ENCODE results near the gene TOR1B. TPM values are rescaled to one million over a fixed set of nuclear protein-coding genes. Genes with fewer than 3 reads are reported as not detected.
"Not testable (repeated sequence)": the region's sequence is repeated elsewhere in the genome, so short reads cannot be mapped to it uniquely, and the experiment has no call there.

The TOR1B gene
- total RNA-seq, 1 experiment from 2014 or later = 18.8 TPM

DNA sequence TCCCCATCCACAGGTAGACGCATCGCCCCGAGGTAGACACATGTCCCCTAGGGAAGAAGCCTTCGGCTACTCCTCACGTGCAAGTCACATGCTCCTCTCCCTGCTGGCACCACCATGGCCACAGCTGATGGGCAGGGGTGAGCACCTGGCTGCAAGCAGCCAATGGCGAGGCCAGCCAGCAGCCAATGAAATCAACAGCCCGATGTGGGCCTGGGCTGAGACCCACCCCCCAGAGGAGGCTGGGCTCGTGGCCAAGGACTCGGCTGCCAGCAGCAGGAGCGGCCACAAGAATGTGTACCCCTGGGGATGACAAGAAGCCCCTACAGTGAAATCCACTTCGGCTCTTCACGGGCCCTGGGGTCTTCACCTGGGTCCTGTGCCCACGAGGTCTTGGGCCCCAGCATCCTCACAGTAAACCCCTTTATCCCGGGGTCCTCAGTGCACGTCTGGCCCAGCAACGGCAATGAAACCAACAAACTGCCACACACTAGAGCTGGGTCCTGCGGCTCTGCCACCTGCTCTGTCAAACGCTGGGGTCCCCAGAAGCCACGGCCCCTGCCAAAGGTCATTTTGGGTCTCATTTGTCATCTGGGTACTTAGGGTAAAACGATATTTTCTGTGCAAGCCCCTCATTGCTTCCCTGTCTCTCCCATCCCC, 28.1 kb upstream of the TOR1B start (continued):
- TF ChIP-seq, protein P1, sequence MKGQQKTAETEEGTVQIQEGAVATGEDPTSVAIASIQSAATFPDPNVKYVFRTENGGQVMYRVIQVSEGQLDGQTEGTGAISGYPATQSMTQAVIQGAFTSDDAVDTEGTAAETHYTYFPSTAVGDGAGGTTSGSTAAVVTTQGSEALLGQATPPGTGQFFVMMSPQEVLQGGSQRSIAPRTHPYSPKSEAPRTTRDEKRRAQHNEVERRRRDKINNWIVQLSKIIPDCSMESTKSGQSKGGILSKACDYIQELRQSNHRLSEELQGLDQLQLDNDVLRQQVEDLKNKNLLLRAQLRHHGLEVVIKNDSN (CRISPR knock-in tag; IDR thresholded peaks at IDR 0.05) = peak; percentile 65; the same call in 1 of the 2 replicates
- TF ChIP-seq FOXP1 (CRISPR knock-in tag; IDR thresholded peaks at IDR 0.05; ENCODE audit: borderline replicate concordance) (peak; percentile 47; the same call in 1 of the 2 replicates), ETV6 (CRISPR knock-in tag; IDR thresholded peaks at IDR 0.05) (no peak), FOXK1 (CRISPR knock-in tag; IDR thresholded peaks at IDR 0.05) (no peak; the same call in 1 of the 2 replicates)
- TF ChIP-seq, protein P2, sequence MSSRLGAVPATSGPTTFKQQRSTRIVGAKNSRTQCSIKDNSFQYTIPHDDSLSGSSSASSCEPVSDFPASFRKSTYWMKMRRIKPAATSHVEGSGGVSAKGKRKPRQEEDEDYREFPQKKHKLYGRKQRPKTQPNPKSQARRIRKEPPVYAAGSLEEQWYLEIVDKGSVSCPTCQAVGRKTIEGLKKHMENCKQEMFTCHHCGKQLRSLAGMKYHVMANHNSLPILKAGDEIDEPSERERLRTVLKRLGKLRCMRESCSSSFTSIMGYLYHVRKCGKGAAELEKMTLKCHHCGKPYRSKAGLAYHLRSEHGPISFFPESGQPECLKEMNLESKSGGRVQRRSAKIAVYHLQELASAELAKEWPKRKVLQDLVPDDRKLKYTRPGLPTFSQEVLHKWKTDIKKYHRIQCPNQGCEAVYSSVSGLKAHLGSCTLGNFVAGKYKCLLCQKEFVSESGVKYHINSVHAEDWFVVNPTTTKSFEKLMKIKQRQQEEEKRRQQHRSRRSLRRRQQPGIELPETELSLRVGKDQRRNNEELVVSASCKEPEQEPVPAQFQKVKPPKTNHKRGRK (CRISPR knock-in tag; IDR thresholded peaks at IDR 0.05; ENCODE audit: borderline replicate concordance) = peak; percentile 61; the same call in 1 of the 2 replicates

DNA sequence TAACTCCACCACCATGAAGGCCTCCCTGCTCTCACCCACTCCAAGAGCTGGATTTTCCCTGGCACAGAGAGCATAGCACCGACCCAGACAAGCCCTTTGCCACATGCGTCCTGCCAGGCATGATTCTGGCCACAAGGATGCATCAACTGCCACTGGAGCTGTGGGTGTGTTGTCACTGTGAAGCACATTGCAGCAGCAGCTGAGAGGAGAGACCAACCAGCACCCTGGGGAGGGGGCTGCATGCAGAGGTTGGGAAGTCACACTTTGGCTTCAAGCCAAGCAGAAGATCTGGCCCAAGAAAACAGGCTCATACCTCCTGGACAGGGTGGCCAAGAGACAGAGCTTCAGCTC, 27.6 kb upstream of the TOR1B start:
- DNase-seq (ENCODE audit: low spot score) (no peak), ATAC-seq (no peak)
- TF ChIP-seq ZBTB21 (CRISPR knock-in tag; IDR thresholded peaks at IDR 0.05; ENCODE audit: borderline replicate concordance) (no peak), TEAD4 (CRISPR knock-in tag; IDR thresholded peaks at IDR 0.05) (no peak), HMGA2 (CRISPR knock-in tag; IDR thresholded peaks at IDR 0.05) (no peak), NFATC4 (CRISPR knock-in tag; IDR thresholded peaks at IDR 0.05) (no peak), ESRRA (CRISPR knock-in tag; IDR thresholded peaks at IDR 0.05; ENCODE audit: borderline replicate concordance) (no peak), MYBL2 (CRISPR knock-in tag; IDR thresholded peaks at IDR 0.05) (no peak), JUN (CRISPR knock-in tag; IDR thresholded peaks at IDR 0.05) (no peak), ZNF423 (CRISPR knock-in tag; IDR thresholded peaks at IDR 0.05) (no peak), RELA (CRISPR knock-in tag; IDR thresholded peaks at IDR 0.05; ENCODE audit: borderline replicate concordance) (no peak)
- TF ChIP-seq, protein P3, sequence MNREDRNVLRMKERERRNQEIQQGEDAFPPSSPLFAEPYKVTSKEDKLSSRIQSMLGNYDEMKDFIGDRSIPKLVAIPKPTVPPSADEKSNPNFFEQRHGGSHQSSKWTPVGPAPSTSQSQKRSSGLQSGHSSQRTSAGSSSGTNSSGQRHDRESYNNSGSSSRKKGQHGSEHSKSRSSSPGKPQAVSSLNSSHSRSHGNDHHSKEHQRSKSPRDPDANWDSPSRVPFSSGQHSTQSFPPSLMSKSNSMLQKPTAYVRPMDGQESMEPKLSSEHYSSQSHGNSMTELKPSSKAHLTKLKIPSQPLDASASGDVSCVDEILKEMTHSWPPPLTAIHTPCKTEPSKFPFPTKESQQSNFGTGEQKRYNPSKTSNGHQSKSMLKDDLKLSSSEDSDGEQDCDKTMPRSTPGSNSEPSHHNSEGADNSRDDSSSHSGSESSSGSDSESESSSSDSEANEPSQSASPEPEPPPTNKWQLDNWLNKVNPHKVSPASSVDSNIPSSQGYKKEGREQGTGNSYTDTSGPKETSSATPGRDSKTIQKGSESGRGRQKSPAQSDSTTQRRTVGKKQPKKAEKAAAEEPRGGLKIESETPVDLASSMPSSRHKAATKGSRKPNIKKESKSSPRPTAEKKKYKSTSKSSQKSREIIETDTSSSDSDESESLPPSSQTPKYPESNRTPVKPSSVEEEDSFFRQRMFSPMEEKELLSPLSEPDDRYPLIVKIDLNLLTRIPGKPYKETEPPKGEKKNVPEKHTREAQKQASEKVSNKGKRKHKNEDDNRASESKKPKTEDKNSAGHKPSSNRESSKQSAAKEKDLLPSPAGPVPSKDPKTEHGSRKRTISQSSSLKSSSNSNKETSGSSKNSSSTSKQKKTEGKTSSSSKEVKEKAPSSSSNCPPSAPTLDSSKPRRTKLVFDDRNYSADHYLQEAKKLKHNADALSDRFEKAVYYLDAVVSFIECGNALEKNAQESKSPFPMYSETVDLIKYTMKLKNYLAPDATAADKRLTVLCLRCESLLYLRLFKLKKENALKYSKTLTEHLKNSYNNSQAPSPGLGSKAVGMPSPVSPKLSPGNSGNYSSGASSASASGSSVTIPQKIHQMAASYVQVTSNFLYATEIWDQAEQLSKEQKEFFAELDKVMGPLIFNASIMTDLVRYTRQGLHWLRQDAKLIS (CRISPR knock-in tag; IDR thresholded peaks at IDR 0.05; ENCODE audit: borderline replicate concordance) = no peak
- TF ChIP-seq, protein P4, sequence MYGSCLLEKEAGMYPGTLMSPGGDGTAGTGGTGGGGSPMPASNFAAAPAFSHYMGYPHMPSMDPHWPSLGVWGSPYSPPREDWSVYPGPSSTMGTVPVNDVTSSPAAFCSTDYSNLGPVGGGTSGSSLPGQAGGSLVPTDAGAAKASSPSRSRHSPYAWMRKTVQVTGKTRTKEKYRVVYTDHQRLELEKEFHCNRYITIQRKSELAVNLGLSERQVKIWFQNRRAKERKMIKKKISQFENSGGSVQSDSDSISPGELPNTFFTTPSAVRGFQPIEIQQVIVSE (CRISPR knock-in tag; IDR thresholded peaks at IDR 0.05; ENCODE audit: borderline replicate concordance) = no peak
- TF ChIP-seq, protein P5, sequence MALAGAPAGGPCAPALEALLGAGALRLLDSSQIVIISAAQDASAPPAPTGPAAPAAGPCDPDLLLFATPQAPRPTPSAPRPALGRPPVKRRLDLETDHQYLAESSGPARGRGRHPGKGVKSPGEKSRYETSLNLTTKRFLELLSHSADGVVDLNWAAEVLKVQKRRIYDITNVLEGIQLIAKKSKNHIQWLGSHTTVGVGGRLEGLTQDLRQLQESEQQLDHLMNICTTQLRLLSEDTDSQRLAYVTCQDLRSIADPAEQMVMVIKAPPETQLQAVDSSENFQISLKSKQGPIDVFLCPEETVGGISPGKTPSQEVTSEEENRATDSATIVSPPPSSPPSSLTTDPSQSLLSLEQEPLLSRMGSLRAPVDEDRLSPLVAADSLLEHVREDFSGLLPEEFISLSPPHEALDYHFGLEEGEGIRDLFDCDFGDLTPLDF (CRISPR knock-in tag; IDR thresholded peaks at IDR 0.05) = no peak
- TF ChIP-seq, protein P6, sequence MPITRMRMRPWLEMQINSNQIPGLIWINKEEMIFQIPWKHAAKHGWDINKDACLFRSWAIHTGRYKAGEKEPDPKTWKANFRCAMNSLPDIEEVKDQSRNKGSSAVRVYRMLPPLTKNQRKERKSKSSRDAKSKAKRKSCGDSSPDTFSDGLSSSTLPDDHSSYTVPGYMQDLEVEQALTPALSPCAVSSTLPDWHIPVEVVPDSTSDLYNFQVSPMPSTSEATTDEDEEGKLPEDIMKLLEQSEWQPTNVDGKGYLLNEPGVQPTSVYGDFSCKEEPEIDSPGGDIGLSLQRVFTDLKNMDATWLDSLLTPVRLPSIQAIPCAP (CRISPR knock-in tag; IDR thresholded peaks at IDR 0.05) = no peak
- Mint-ChIP-seq H3K4me1 (0 out of 2 replicates have a peak, but pooled peaks cover 6% of the 10 kb centered on the region), H3K9me3 (no peaks in the 10 kb centered on the region), H3K27ac (no peak overlapping the region), H3K4me3 (no peak overlapping the region), H3K27me3 (ENCODE audit: low read depth) (no peaks in the 10 kb centered on the region), H3K36me3 (no peaks in the 10 kb centered on the region)
- ChIA-PET CTCF (interaction anchor here (3.9 to 14.0 kb wide), 2 partner anchors 38 to 49 kb away, joined by 22 to 101 read pairs; no protein-coding TSS in a partner anchor), POLR2A (no interaction called here)

DNA sequence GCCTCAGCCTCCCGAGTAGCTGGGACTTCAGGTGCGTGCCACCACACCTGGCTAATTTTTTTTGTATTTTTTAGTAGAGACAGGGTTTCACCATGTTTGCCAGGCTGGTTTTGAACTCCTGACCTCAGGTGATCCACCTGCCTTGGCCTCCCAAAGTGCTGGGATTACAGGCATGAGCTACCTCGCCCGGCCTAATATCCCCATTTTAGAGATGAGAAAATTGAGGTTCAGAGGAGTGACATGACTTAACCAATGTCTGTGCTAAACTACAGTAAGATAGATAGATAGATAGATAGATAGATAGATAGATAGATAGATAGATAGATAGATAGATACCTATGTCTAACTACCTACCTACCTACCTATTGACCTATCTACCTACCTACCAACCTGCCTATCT, 26.9 kb upstream of the TOR1B start:
- H3K4me3 Mint-ChIP-seq; H3K4me1 Mint-ChIP-seq; H3K27ac Mint-ChIP-seq; H3K9me3 Mint-ChIP-seq; ATAC-seq; H3K27me3 Mint-ChIP-seq (ENCODE audit: low read depth); H3K36me3 Mint-ChIP-seq; POLR2A ChIA-PET; DNase-seq (ENCODE audit: low spot score): not testable (repeated sequence)
- CTCF ChIA-PET = interaction anchor here (1.0 to 14.0 kb wide), 6 partner anchors 14 to 134 kb away, joined by 3 to 101 read pairs (median 8); partner anchors contain the start of gene ASB6
